ENCODE results near the gene KRT13. TPM values are rescaled to one million over a fixed set of nuclear protein-coding genes. Genes with fewer than 3 reads are reported as not detected.

KRT13 gene
- total and polyA plus RNA-seq, 10 of the 15 experiments (the other 5 are each of a cell fraction or from before 2014, with no cell fraction given), result not detected

- POLR2A ChIA-PET, result no interaction called here
- FAIRE-seq, result no peak
- CTCF ChIA-PET, result interaction anchor here (1.7 kb wide), 1 partner anchor 170 kb away, joined by 5 read pairs; no protein-coding TSS in a partner anchor
- Histone ChIP-seq H3K9ac (ENCODE audit: control insufficient read depth, insufficient read depth, low read length) (no peak overlapping the region), H4K20me1 (ENCODE audit: control insufficient read depth, insufficient read depth) (no peaks in the 10 kb centered on the region), H3K4me3 (no peak overlapping the region), H3K27ac (ENCODE audit: control insufficient read depth, insufficient read depth) (no peak overlapping the region), H3K27me3 (replicated peaks in 1 of 2; ENCODE audit: control insufficient read depth in 2 of 2, insufficient read depth in 2 of 2, low read length in 1 of 2) (peaks cover 0 to 2% of the 10 kb centered on the region in 2 experiments; a peak in 2 of 4 replicates), H3K9me3 (replicated peaks; ENCODE audit: control insufficient read depth, insufficient read depth, low read length) (no peaks in the 10 kb centered on the region), H3K36me3 (ENCODE audit: control insufficient read depth in 2 of 2, insufficient read depth in 2 of 2, low read length in 1 of 2) (no peaks in the 10 kb centered on the region), H3K79me2 (ENCODE audit: control insufficient read depth, insufficient read depth, low read length) (no peaks in the 10 kb centered on the region), H2AFZ (ENCODE audit: control insufficient read depth, low read depth, low read length) (no peak overlapping the region), H3K4me2 (ENCODE audit: control insufficient read depth, insufficient read depth) (no peak overlapping the region), H3K4me1 (ENCODE audit: control insufficient read depth, insufficient read depth, low read length) (no peaks in the 10 kb centered on the region)
- RAD21 ChIA-PET (ENCODE audit: unreplicated experiment), result no interaction called here
- intact Hi-C loops (cut with micrococcal nuclease; ENCODE audit: unreplicated experiment), result no loop called here
- DNase-seq (ENCODE audit: low read depth, low spot score), result no peak
- 3% methylated on average over 3 of the region's 4 CpGs for WGBS (ENCODE audit: insufficient coverage, insufficient replicate concordance, low lambda C conversion rate, missing lambda C conversion rate)
- TF ChIP-seq ETV6 (conservative IDR thresholded peaks at IDR 0.05 in 1 of 2, IDR thresholded peaks at IDR 0.05 in 1 of 2; ENCODE audit: borderline replicate concordance in 1 of 2, low read depth in 1 of 2) (no peak), ZNF274 (IDR thresholded peaks at IDR 0.05; ENCODE audit: insufficient read depth, insufficient read length) (no peak), ZSCAN29 (IDR thresholded peaks at IDR 0.05) (no peak), CUX1 (IDR thresholded peaks at IDR 0.05; ENCODE audit: insufficient replicate concordance, low read depth, low read length) (no peak), NFIC (IDR thresholded peaks at IDR 0.05; ENCODE audit: low read depth, low read length) (no peak), GATAD2B (conservative IDR thresholded peaks at IDR 0.05; ENCODE audit: low read depth) (no peak), SP1 (IDR thresholded peaks at IDR 0.05; ENCODE audit: low read depth, low read length) (no peak), IRF3 (IDR thresholded peaks at IDR 0.05) (no peak), BCL11A (IDR thresholded peaks at IDR 0.05; ENCODE audit: low read depth, low read length) (no peak), RELA (IDR thresholded peaks at IDR 0.05; ENCODE audit: borderline replicate concordance, partially characterized antibody) (no peak), IKZF2 (IDR thresholded peaks at IDR 0.05) (no peak)
- no TSS peak for BruUV-seq (replicated peaks)
- SMC1A ChIA-PET (ENCODE audit: uncharacterized antibody, unreplicated experiment), result no interaction called here
- in situ Hi-C loops (cut with MboI), result no loop called here
- ATAC-seq, result no peak
These were observed 12.6 kb downstream of the KRT13 start for GRCh38 chr17:41492771-41493170.
